ENCODE measurements around the gene CYTH1.

Gene CYTH1

DNA sequence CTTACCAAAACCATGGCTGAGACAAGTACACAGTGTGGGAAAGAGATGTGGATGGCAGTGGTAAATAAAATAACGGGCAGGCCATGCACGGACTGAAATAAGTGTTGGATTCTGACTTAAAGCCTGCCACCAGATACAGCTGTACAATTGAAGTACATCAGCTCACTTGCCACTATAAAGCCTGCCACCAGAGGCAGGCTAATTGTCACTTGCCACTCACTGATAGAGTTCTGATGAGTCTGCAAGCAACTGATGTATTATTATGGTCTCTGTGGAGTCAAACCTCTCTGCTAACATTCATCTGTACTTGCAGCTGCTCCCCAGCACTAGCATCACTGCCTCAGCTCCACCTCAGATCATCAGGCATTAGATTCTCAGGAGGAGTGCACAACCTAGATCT, 93.0 kb downstream of the CYTH1 start:
- no peak for TF ChIP-seq CTCF (IDR thresholded peaks at IDR 0.05; ENCODE audit: insufficient read depth, missing control alignments)
- no peak for DNase-seq (ENCODE audit: insufficient read length, low spot score)
- no peak for FAIRE-seq

DNA sequence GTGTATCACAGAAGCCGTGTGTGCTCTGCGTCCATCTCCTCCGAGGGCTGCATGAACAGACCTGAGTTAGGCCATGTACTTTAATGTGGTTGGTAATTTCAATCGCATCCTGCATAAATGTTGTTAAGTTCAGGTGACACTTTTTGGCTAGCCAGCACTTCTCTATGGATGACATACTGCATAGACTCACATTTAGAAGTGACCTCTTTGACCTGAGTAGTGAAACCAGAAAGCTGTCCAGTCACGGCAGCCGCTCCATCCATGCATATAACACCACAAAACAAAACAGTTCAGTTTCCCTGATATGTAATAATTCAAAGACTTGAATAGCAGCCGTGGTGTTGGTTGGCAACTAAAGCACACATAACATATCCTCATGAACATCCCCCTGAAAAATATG, 94.1 kb downstream of the CYTH1 start:
- TF ChIP-seq CTCF (IDR thresholded peaks at IDR 0.05; ENCODE audit: insufficient read depth, missing control alignments) = no peak
- FAIRE-seq (no peak), DNase-seq (ENCODE audit: insufficient read length, low spot score) (no peak)

DNA sequence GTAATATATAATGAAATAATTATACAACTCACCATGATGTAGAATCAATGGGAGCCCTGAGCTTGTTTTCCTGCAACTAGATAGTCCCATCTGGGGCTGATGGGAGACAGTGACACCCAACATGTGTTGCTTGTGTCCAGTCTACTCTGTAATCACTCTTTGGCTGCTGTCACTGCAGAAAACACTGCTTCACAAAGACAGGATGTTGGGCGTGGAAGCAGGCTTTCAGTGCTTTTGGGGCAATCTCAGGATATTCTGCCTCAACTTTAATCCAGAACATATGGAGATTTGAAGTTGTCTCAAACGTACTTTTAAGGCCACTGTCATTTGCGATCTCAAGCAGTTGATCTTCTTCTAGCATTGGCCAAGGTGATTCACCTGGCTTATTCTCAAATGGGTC, 94.9 kb downstream of the CYTH1 start:
- FAIRE-seq = no peak
- no peak for DNase-seq (ENCODE audit: insufficient read length, low spot score)
- no peak for TF ChIP-seq CTCF (IDR thresholded peaks at IDR 0.05; ENCODE audit: insufficient read depth, missing control alignments)

DNA sequence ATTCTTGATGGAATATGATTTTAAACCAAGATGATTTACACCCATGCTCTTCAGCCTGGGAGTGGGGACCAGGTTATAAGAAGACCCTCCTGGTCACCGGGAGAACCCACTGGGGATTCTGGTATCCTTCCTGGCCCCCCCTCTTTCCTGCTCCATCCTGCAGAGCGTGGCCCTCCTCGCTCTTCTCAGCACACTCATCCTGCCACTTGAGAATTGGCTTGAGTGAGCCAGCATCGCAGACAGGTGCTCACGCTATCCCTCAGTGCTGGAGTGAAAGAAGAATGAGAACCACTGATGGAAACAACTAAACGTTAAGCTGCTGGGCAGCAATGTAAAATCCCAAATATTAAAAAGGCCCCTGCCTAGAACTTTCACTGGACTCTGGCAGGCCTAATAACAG, 98.0 kb downstream of the CYTH1 start:
- FAIRE-seq (no peak), DNase-seq (ENCODE audit: insufficient read length, low spot score) (no peak)
- no peak for TF ChIP-seq CTCF (IDR thresholded peaks at IDR 0.05; ENCODE audit: insufficient read depth, missing control alignments)

DNA sequence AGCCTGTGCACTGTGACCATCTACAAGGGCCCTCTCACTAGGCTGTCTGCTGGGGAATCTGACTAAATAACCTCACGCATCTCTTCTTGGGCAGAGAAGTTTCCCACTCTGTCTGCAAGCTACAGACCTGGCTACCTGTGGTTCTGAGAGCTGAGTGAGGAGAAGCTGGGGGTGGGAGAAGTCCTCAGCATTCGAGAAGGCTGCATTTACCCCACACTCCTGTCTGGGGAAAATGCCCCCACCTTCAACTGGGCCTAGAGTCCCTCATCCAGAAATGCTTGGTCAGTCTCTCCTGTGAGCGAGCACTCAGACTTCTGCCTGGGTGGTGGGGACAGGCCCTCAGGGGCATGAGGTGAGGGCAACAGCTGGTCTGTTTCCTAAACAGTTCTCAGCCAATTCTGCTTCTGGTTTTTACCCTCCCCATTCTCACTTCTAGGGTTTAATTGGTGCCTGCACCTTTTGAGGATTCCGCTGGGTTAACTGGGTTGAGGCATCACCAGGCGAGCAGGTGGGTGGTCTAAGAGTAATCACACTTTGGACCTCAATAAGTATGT, 98.6 kb downstream of the CYTH1 start:
- FAIRE-seq (no peak), DNase-seq (ENCODE audit: insufficient read length, low spot score) (no peak)
- TF ChIP-seq CTCF (IDR thresholded peaks at IDR 0.05; ENCODE audit: insufficient read depth, missing control alignments) = no peak

GRCh38 chr17:78682363-78682762, 99.7 kb downstream of the CYTH1 start:
- no peak for FAIRE-seq

DNA sequence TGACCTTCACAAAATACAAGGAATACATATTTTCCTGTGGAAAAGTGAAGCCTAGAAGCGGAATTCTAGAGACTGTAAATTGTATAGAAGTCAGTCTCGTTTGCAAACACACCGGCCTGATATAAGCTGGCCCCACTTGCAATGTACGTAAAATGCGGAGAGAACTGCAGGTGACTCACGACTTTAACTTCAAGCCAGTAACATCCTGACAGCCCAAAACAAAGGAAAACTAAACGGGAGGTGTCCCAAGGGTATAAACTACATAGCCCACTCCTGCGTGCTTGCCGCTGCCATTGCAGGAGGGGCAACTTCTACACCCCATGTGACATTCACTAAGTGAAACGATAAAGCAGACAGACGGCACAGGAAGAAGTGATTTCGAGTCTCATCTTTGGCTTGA, 101.6 kb downstream of the CYTH1 start:
- DNase-seq (ENCODE audit: insufficient read length, low spot score) = no peak
- no peak for TF ChIP-seq CTCF (IDR thresholded peaks at IDR 0.05; ENCODE audit: insufficient read depth, missing control alignments)
- FAIRE-seq = no peak

More at GRCh38 chr17:78682363-78682762, 99.7 kb downstream of the CYTH1 start:
- DNase-seq (ENCODE audit: insufficient read length, low spot score) = no peak
- TF ChIP-seq CTCF (IDR thresholded peaks at IDR 0.05; ENCODE audit: insufficient read depth, missing control alignments) = no peak

Measured in D721Med (cell line).